Fibroblast of skin of back (primary cell): ENCODE results near the gene RNF166.

Experiments
- DNase-seq: peaks from one replicate; pipeline ENCODE4 v3.0.0-alpha.2; 2013

Gene RNF166

GRCh38 chr16:88739139-88739976 lies 33.1 kb upstream of the RNF166 start:
- no peak for DNase-seq

- no peak for DNase-seq
Measured at GRCh38 chr16:88738151-88739084, 32.2 kb upstream of the RNF166 start.

GRCh38 chr16:88737298-88738150 lies 31.3 kb upstream of the RNF166 start:
- DNase-seq: peak; percentile 65

GRCh38 chr16:88736496-88736895 lies 30.3 kb upstream of the RNF166 start:
- DNase-seq: no peak

- no peak for DNase-seq
Measured at GRCh38 chr16:88736088-88736487, 29.9 kb upstream of the RNF166 start.

GRCh38 chr16:88735616-88736015 lies 29.4 kb upstream of the RNF166 start:
- DNase-seq: no peak

- no peak for DNase-seq
Measured at GRCh38 chr16:88735121-88735520, 28.9 kb upstream of the RNF166 start.

- no peak for DNase-seq
Measured at GRCh38 chr16:88734361-88734728, 28.1 kb upstream of the RNF166 start.

- no peak for DNase-seq
Measured at GRCh38 chr16:88733630-88734360, 27.6 kb upstream of the RNF166 start.

GRCh38 chr16:88732961-88733294 lies 26.7 kb upstream of the RNF166 start:
- no peak for DNase-seq

GRCh38 chr16:88732172-88732960 lies 26.2 kb upstream of the RNF166 start:
- DNase-seq: no peak

- no peak for DNase-seq
Measured at GRCh38 chr16:88731699-88732098, 25.5 kb upstream of the RNF166 start.

- DNase-seq: no peak
Measured at GRCh38 chr16:88730632-88731607, 24.7 kb upstream of the RNF166 start.

GRCh38 chr16:88727871-88728270 lies 21.7 kb upstream of the RNF166 start:
- peak; percentile 37 for DNase-seq

- no peak for DNase-seq
Measured at GRCh38 chr16:88726981-88727380, 20.8 kb upstream of the RNF166 start.

- no peak for DNase-seq
Measured at GRCh38 chr16:88726408-88726749, 20.2 kb upstream of the RNF166 start.

- DNase-seq: no peak
Measured at GRCh38 chr16:88725609-88726407, 19.6 kb upstream of the RNF166 start.

- no peak for DNase-seq
Measured at GRCh38 chr16:88724855-88725555, 18.8 kb upstream of the RNF166 start.

GRCh38 chr16:88723911-88724310 lies 17.7 kb upstream of the RNF166 start:
- DNase-seq: no peak
